Mesodermal cell (in vitro differentiated cells): ENCODE measurements around the gene LAMTOR4.

Experiments
- H3K27ac ChIP-seq: 2 replicates; pipeline ENCODE4 v1.7.0; 2013; ENCODE audit warnings: mild to moderate bottlenecking, low read depth, low read length, moderate library complexity; ENCODE audit not compliant: severe bottlenecking
- H3K36me3 ChIP-seq: 2 replicates; pipeline ENCODE4 v1.7.1; 2013; ENCODE audit warnings: mild to moderate bottlenecking, low read length, moderate library complexity; ENCODE audit not compliant: control insufficient read depth, insufficient read depth
- H3K4me1 ChIP-seq: one replicate; pipeline ENCODE4 v1.7.1; 2013; ENCODE audit warnings: mild to moderate bottlenecking, low read length; ENCODE audit not compliant: insufficient read depth, control insufficient read depth, poor library complexity, severe bottlenecking
- H3K4me3 ChIP-seq: 2 replicates; pipeline ENCODE4 v1.7.0; 2013; ENCODE audit warnings: low read length, control low read depth, mild to moderate bottlenecking; ENCODE audit not compliant: insufficient read depth, poor library complexity, severe bottlenecking; ENCODE audit errors: extremely low read depth
- H3K9me3 ChIP-seq: 2 replicates; pipeline ENCODE4 v1.7.1; 2013; ENCODE audit warnings: mild to moderate bottlenecking, low read length, moderate library complexity; ENCODE audit not compliant: control insufficient read depth
- WGBS, 2 experiments: methylation state at CpG; one replicate each; pipeline ENCODE4 v1.1.5; 2013; ENCODE audit warnings: missing lambda C conversion rate in 2 of 2; ENCODE audit not compliant: insufficient coverage in 2 of 2; 5-methylcytosine and 5-hydroxymethylcytosine counted together

The LAMTOR4 gene

GRCh38 chr7:100109521-100110163 is 39.1 kb upstream of the LAMTOR4 start:
- Histone ChIP-seq H3K4me3 (no peak overlapping the region), H3K4me1 (peaks cover 8% of the 10 kb centered on the region), H3K27ac (no peak overlapping the region), H3K9me3 (no peaks in the 10 kb centered on the region), H3K36me3 (peaks cover 87% of the 10 kb centered on the region)
- WGBS, 2 experiments = 87 to 89% methylated on average over 11 of the region's 12 CpGs

- no peak overlapping the region for H3K4me3 ChIP-seq
- no peaks in the 10 kb centered on the region for H3K9me3 ChIP-seq
- no peak overlapping the region for H3K27ac ChIP-seq
- H3K36me3 ChIP-seq = peaks cover 83% of the 10 kb centered on the region
- 95 to 96% methylated on average over 6 of the region's 7 CpGs for WGBS, 2 experiments
- H3K4me1 ChIP-seq = peaks cover 8% of the 10 kb centered on the region
These were observed 37.6 kb upstream of the LAMTOR4 start for GRCh38 chr7:100111156-100111555.

- peaks cover 86% of the 10 kb centered on the region for H3K36me3 ChIP-seq
- no peak overlapping the region for H3K27ac ChIP-seq
- no peak overlapping the region for H3K4me3 ChIP-seq
- H3K9me3 ChIP-seq = no peaks in the 10 kb centered on the region
- 88 to 90% methylated on average over 5 to 10 of the region's 13 CpGs for WGBS, 2 experiments
- peaks cover 8% of the 10 kb centered on the region for H3K4me1 ChIP-seq
These were observed 36.8 kb upstream of the LAMTOR4 start for GRCh38 chr7:100111914-100112313.

GRCh38 chr7:100115026-100115425 is 33.7 kb upstream of the LAMTOR4 start:
- peaks cover 60% of the 10 kb centered on the region for H3K36me3 ChIP-seq
- WGBS, 2 experiments = 91 to 95% methylated on average over 7 of the region's 7 CpGs
- no peak overlapping the region for H3K4me3 ChIP-seq
- H3K4me1 ChIP-seq = no peaks in the 10 kb centered on the region
- H3K27ac ChIP-seq = no peak overlapping the region
- no peaks in the 10 kb centered on the region for H3K9me3 ChIP-seq

- H3K4me3 ChIP-seq = peak overlapping the region; percentile 93
- 14 to 19% methylated on average over 15 of the region's 18 CpGs for WGBS, 2 experiments
- peak overlapping the region; percentile 99 for H3K27ac ChIP-seq
- no peaks in the 10 kb centered on the region for H3K9me3 ChIP-seq
- H3K36me3 ChIP-seq = peaks cover 42% of the 10 kb centered on the region
- H3K4me1 ChIP-seq = peaks cover 3% of the 10 kb centered on the region
These were observed 30.2 kb upstream of the LAMTOR4 start for GRCh38 chr7:100118388-100119071.

GRCh38 chr7:100119072-100119969 is 29.4 kb upstream of the LAMTOR4 start, which contains the start of the genes CNPY4 and TAF6:
TSS of gene CNPY4 (plus strand) at chr7:100119634. CDS start at chr7:100119745, 111 bp downstream.
TSS of gene TAF6 (minus strand) at chr7:100119358. CDS start at chr7:100114209, 5,149 bp downstream.
- peaks cover 41% of the 10 kb centered on the region for H3K36me3 ChIP-seq
- H3K27ac ChIP-seq = peak within 1 kb of the TSS; percentile 99
- WGBS, 2 experiments = 0% methylated on average over 20 to 28 of the region's 49 CpGs
- peak within 1 kb of the TSS; percentile 93 for H3K4me3 ChIP-seq
- H3K9me3 ChIP-seq = no peaks in the 10 kb centered on the region
- peaks cover 3% of the 10 kb centered on the region for H3K4me1 ChIP-seq

- Histone ChIP-seq H3K36me3 (peaks cover 45% of the 10 kb centered on the region), H3K4me3 (peak overlapping the region; percentile 93), H3K4me1 (peaks cover 3% of the 10 kb centered on the region), H3K9me3 (no peaks in the 10 kb centered on the region), H3K27ac (peak overlapping the region; percentile 99)
- WGBS, 2 experiments = 16 to 22% methylated on average over 13 to 16 of the region's 19 CpGs
These were observed 28.6 kb upstream of the LAMTOR4 start for GRCh38 chr7:100119970-100120732.

GRCh38 chr7:100120733-100121036 is 28.0 kb upstream of the LAMTOR4 start:
- no peaks in the 10 kb centered on the region for H3K9me3 ChIP-seq
- H3K4me3 ChIP-seq = peak overlapping the region; percentile 93
- 55 to 67% methylated on average over 1 of the region's 1 CpG for WGBS, 2 experiments
- H3K4me1 ChIP-seq = peaks cover 3% of the 10 kb centered on the region
- no peak overlapping the region for H3K27ac ChIP-seq
- H3K36me3 ChIP-seq = peaks cover 47% of the 10 kb centered on the region

- Histone ChIP-seq H3K27ac (no peak overlapping the region), H3K9me3 (no peaks in the 10 kb centered on the region), H3K36me3 (peaks cover 35% of the 10 kb centered on the region), H3K4me3 (no peak overlapping the region), H3K4me1 (peaks cover 3% of the 10 kb centered on the region)
- 78 to 89% methylated on average over 10 to 12 of the region's 13 CpGs for WGBS, 2 experiments
These were observed 26.7 kb upstream of the LAMTOR4 start for GRCh38 chr7:100122067-100122466.

- Histone ChIP-seq H3K9me3 (no peaks in the 10 kb centered on the region), H3K36me3 (peaks cover 33% of the 10 kb centered on the region), H3K4me3 (no peak overlapping the region), H3K27ac (no peak overlapping the region), H3K4me1 (peaks cover 3% of the 10 kb centered on the region)
- WGBS, 2 experiments = 88% methylated on average over 1 of the region's 1 CpG; no CpG with 5 or more reads in 1 of the 2 experiments
These were observed 26.1 kb upstream of the LAMTOR4 start for GRCh38 chr7:100122568-100122967.
